Neural progenitor cell (in vitro differentiated cells): ENCODE data around the gene TTYH1. TPM values are rescaled to one million over a fixed set of nuclear protein-coding genes. Genes with fewer than 3 reads are reported as not detected.

Experiments used
- DNase-seq: peaks from one replicate; pipeline ENCODE4 v3.0.0-alpha.2; 2016; ENCODE audit warnings: low spot score
- H2AFZ ChIP-seq: fragments of 200-600 bp; sonication (generic); replicated peaks from 2 replicates; pipeline ENCODE4 v1.6.1; 2016; ENCODE audit warnings: antibody characterized with exemption
- H3F3A ChIP-seq: fragments of 200-600 bp; sonication (generic); 2 replicates; pipeline ENCODE4 v1.6.1; 2016; ENCODE audit warnings: antibody characterized with exemption, low read depth
- H3K27ac ChIP-seq: fragments of 200-600 bp; sonication (generic); 2 replicates; pipeline ENCODE4 v1.5.1; 2016; ENCODE audit warnings: mild to moderate bottlenecking
- H3K27me3 ChIP-seq: fragments of 200-600 bp; sonication (generic); 2 replicates; pipeline ENCODE4 v1.6.1; 2016; ENCODE audit warnings: mild to moderate bottlenecking, moderate library complexity
- H3K36me3 ChIP-seq: fragments of 200-600 bp; sonication (generic); 2 replicates; pipeline ENCODE4 v1.5.1; 2016
- H3K4me1 ChIP-seq: fragments of 200-600 bp; sonication (generic); 2 replicates; pipeline ENCODE4 v1.6.1; 2016; ENCODE audit warnings: mixed run types
- H3K4me2 ChIP-seq: fragments of 200-600 bp; sonication (generic); 2 replicates; pipeline ENCODE4 v1.6.1; 2016
- H3K4me3 ChIP-seq: fragments of 200-600 bp; sonication (generic); 2 replicates; pipeline ENCODE4 v1.5.1; 2016
- H3K79me2 ChIP-seq: fragments of 200-600 bp; sonication (generic); 2 replicates; pipeline ENCODE4 v1.6.1; 2016; ENCODE audit warnings: low read depth
- H3K9ac ChIP-seq: fragments of 200-600 bp; sonication (generic); 2 replicates; pipeline ENCODE4 v1.6.1; 2016
- H3K9me3 ChIP-seq: fragments of 200-600 bp; sonication (generic); 2 replicates; pipeline ENCODE4 v1.5.1; 2016; ENCODE audit warnings: low read depth
- H4K20me1 ChIP-seq: fragments of 200-600 bp; sonication (generic); 2 replicates; pipeline ENCODE4 v1.6.1; 2016; ENCODE audit warnings: low read depth
- H3K27ac Mint-ChIP-seq: 3 replicates; pipeline ENCODE4 v1.8.0; 2021; ENCODE audit warnings: mixed read lengths
- H3K27me3 Mint-ChIP-seq: 2 replicates; pipeline ENCODE4 v1.8.0; 2022; ENCODE audit warnings: low read depth, mild to moderate bottlenecking, inconsistent platforms, moderate library complexity, mixed read lengths; ENCODE audit not compliant: insufficient read depth
- H3K36me3 Mint-ChIP-seq: 3 replicates; pipeline ENCODE4 v1.8.0; 2021; ENCODE audit warnings: mixed read lengths
- H3K4me1 Mint-ChIP-seq: 3 replicates; pipeline ENCODE4 v1.8.0; 2021; ENCODE audit warnings: mixed read lengths
- H3K4me3 Mint-ChIP-seq: 3 replicates; pipeline ENCODE4 v1.8.0; 2021; ENCODE audit warnings: mild to moderate bottlenecking, moderate library complexity, mixed read lengths
- H3K9me3 Mint-ChIP-seq: 3 replicates; pipeline ENCODE4 v1.8.0; 2020; ENCODE audit warnings: mixed read lengths
- CTCF ChIP-seq: fragments of 200-600 bp; sonication (generic); IDR thresholded peaks from 2 replicates; pipeline ENCODE4 v1.5.1; 2017; ENCODE audit warnings: antibody characterized with exemption, mild to moderate bottlenecking
- EZH2 ChIP-seq: fragments of 200-600 bp; sonication (generic); IDR thresholded peaks from 2 replicates; pipeline ENCODE4 v1.6.1; 2017; ENCODE audit warnings: antibody characterized with exemption, mild to moderate bottlenecking, moderate library complexity
- EZH2phosphoT487 ChIP-seq: fragments of 200-600 bp; sonication (generic); IDR thresholded peaks from 2 replicates; pipeline ENCODE4 v1.6.1; 2017; ENCODE audit warnings: antibody characterized with exemption
- total RNA-seq: library from RNA; depleted of rRNA; stranded (reverse); fragments of >200 nt; gene quantifications from 2 replicates; pipeline ENCODE4 v1.2.3, GENCODE V29; 2015; ENCODE audit warnings: low replicate concordance

Gene TTYH1
- total RNA-seq, 1 donor from 2014 or later = 34.2 TPM

- Mint-ChIP-seq H3K36me3 (peaks cover 19% of the 10 kb centered on the region), H3K27me3 (peaks cover 18% of the 10 kb centered on the region), H3K27ac (no peak overlapping the region), H3K4me1 (peaks cover 11% of the 10 kb centered on the region), H3K9me3 (no peaks in the 10 kb centered on the region), H3K4me3 (no peak overlapping the region)
- DNase-seq = no peak
- Histone ChIP-seq H3K79me2 (no peaks in the 10 kb centered on the region), H3K4me2 (no peak overlapping the region), H4K20me1 (peaks cover 57% of the 10 kb centered on the region), H3K4me3 (no peak overlapping the region), H3K27me3 (peaks cover 6% of the 10 kb centered on the region), H3K36me3 (no peaks in the 10 kb centered on the region), H3K27ac (no peak overlapping the region), H3F3A (peaks cover 40% of the 10 kb centered on the region), H3K9me3 (no peaks in the 10 kb centered on the region), H3K4me1 (no peaks in the 10 kb centered on the region), H3K9ac (no peak overlapping the region), H2AFZ (no peak overlapping the region)
- TF ChIP-seq CTCF (no peak), EZH2 (no peak), EZH2phosphoT487 (no peak)
These were observed 45.2 kb downstream of the TTYH1 start for GRCh38 chr19:54460230-54461005.

- Histone ChIP-seq H3K4me1 (no peaks in the 10 kb centered on the region), H3K79me2 (no peaks in the 10 kb centered on the region), H4K20me1 (peaks cover 56% of the 10 kb centered on the region), H3K4me2 (no peak overlapping the region), H3K9me3 (no peaks in the 10 kb centered on the region), H3F3A (peaks cover 43% of the 10 kb centered on the region), H3K27ac (no peak overlapping the region), H3K27me3 (peaks cover 14% of the 10 kb centered on the region), H3K36me3 (no peaks in the 10 kb centered on the region), H3K9ac (no peak overlapping the region), H3K4me3 (no peak overlapping the region), H2AFZ (no peak overlapping the region)
- Mint-ChIP-seq H3K36me3 (peaks cover 18% of the 10 kb centered on the region), H3K27ac (no peak overlapping the region), H3K4me1 (peaks cover 11% of the 10 kb centered on the region), H3K27me3 (peaks cover 17% of the 10 kb centered on the region), H3K9me3 (no peaks in the 10 kb centered on the region), H3K4me3 (no peak overlapping the region)
- TF ChIP-seq CTCF (no peak), EZH2 (no peak), EZH2phosphoT487 (no peak)
- DNase-seq = no peak
These were observed 45.9 kb downstream of the TTYH1 start for GRCh38 chr19:54461210-54461609.

GRCh38 chr19:54461613-54462012, 46.3 kb downstream of the TTYH1 start:
- peaks cover 56% of the 10 kb centered on the region for H4K20me1 ChIP-seq
- no peak overlapping the region for H2AFZ ChIP-seq
- H3K27ac Mint-ChIP-seq = no peak overlapping the region
- no peaks in the 10 kb centered on the region for H3K9me3 Mint-ChIP-seq
- H3K4me1 Mint-ChIP-seq = peaks cover 11% of the 10 kb centered on the region
- peaks cover 45% of the 10 kb centered on the region for H3F3A ChIP-seq
- no peak overlapping the region for H3K27ac ChIP-seq
- peaks cover 18% of the 10 kb centered on the region for H3K27me3 ChIP-seq
- H3K4me1 ChIP-seq = no peaks in the 10 kb centered on the region
- no peaks in the 10 kb centered on the region for H3K9me3 ChIP-seq
- TF ChIP-seq EZH2 = no peak
- no peak for TF ChIP-seq EZH2phosphoT487
- TF ChIP-seq CTCF = no peak
- no peak for DNase-seq
- no peak overlapping the region for H3K9ac ChIP-seq
- peak overlapping the region; percentile 51 for H3K4me3 Mint-ChIP-seq
- no peak overlapping the region for H3K4me2 ChIP-seq
- peaks cover 17% of the 10 kb centered on the region for H3K36me3 Mint-ChIP-seq
- no peak overlapping the region for H3K4me3 ChIP-seq
- peaks cover 17% of the 10 kb centered on the region for H3K27me3 Mint-ChIP-seq
- H3K36me3 ChIP-seq = no peaks in the 10 kb centered on the region
- no peaks in the 10 kb centered on the region for H3K79me2 ChIP-seq
